ENCODE data around the gene NUDCD3. TPM values are rescaled to one million over a fixed set of nuclear protein-coding genes. Genes with fewer than 3 reads are reported as not detected.

The NUDCD3 gene
- 117 and 141 TPM in 2 replicates for total RNA-seq (ENCODE audit: low replicate concordance)

DNA sequence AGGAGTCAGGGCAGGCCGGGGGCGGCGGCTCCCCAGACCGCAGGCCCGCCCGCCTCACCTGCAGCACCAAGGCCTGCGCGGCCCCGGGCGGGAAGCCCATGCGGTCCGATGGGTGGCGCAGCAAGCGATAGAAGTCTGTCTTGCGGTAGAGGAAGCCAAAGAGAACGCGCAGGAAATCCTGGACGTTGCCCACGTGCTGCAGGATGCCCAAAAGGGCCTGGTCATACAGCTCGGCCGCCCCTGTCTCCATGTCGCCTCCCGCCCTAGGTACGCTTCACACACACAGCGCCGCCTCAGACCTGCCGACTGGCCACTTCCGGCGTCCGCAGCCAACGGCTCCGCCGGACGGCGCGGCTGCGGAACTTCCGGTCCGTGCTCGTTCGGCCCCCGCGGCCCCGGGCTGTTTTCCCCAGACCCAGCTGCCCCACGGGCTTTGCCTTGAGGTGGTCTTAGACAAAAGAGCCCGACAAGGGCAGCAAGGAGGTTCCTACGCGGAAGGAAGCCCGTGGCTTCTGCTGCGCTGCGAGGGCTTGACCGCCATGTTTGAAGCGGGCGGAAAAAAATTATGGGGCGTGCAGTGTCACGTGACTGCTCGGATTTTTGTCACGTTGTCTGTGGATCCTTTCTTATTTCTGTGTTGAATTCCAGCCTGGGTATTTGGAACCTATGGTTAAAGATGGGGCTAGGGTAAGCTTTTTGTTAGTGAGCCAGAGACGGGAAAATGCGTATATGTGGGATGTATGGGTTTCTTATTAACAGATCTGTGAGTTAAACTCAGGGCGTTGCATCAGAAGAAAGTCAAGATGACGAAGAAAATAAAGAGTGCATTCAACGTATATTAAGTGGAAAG, at the start of gene NUDCD3:
Gene NUDCD3, minus strand, starts transcription at position 308 of the 850 bp plus-strand sequence. Its CDS starts 58 bp downstream, at position 250.

Other genes starting within 250 kb of the NUDCD3 start
- gene CAMK2B, start 165.1 kb downstream of the NUDCD3 start, total RNA-seq (ENCODE audit: low replicate concordance), result 0.23 and 0.59 TPM in 2 replicates
- gene NPC1L1, start 50.7 kb upstream of the NUDCD3 start, total RNA-seq (ENCODE audit: low replicate concordance), result 0.12 TPM in 1 of 2 replicates, not detected in the other
- gene DDX56, start 83.2 kb upstream of the NUDCD3 start, total RNA-seq (ENCODE audit: low replicate concordance), result 29.4 and 37.8 TPM in 2 replicates
- gene TMED4, start 91.6 kb upstream of the NUDCD3 start, total RNA-seq (ENCODE audit: low replicate concordance), result 85.9 and 98.8 TPM in 2 replicates
- gene OGDH, start 116.0 kb upstream of the NUDCD3 start, total RNA-seq (ENCODE audit: low replicate concordance), result 51.0 and 81.2 TPM in 2 replicates